GM12878 (cell line): ENCODE measurements around the gene EEIG2. TPM values are rescaled to one million over a fixed set of nuclear protein-coding genes. Genes with fewer than 3 reads are reported as not detected.

Experiments used
- ATAC-seq: fragments of 200-7000 bp; cut with Tn5 transposase; 3 replicates; pipeline ENCODE4 v1.9.1; 2020; ENCODE audit warnings: mild to moderate bottlenecking, moderate library complexity
- BruUV-seq: library from RNA; stranded (reverse); fragments of 400-500 nt; replicated peaks from 2 replicates; lab custom pipeline; 2021; lab: Mats Ljungman, UMichigan
- CTCF ChIA-PET: fragments of 300-600 bp; sonication (Branson Sonifier 250); formaldehyde crosslinking; extraction: SDS; loops from one replicate; lab custom pipeline; 2021; ENCODE audit warnings: inconsistent platforms; lab: Yijun Ruan, JAX
- POLR2A ChIA-PET: fragments of 350-600 bp; formaldehyde crosslinking; extraction: SDS; loops from one replicate; lab custom pipeline; 2021; ENCODE audit warnings: inconsistent platforms; lab: Charles Lee
- RAD21 ChIA-PET: fragments of 300-600 bp; sonication (Branson Sonifier 250); formaldehyde crosslinking; loops from one replicate; lab custom pipeline; 2023; ENCODE audit warnings: antibody characterized with exemption; ENCODE audit not compliant: unreplicated experiment; lab: Charles Lee
- SMC1A ChIA-PET: fragments of 300-600 bp; sonication (Branson Sonifier 250); formaldehyde crosslinking; loops from one replicate; lab custom pipeline; 2023; ENCODE audit not compliant: unreplicated experiment, uncharacterized antibody; lab: Charles Lee
- DNase-seq: peaks from one replicate; pipeline ENCODE4 v3.0.0-alpha.2; 2011; ENCODE audit warnings: low read depth, low spot score
- FAIRE-seq: peaks from 3 replicates; lab custom pipeline; 2011; peaks lifted over from hg19 to GRCh38; lab: Jason Lieb, UNC
- H2AFZ ChIP-seq: 2 replicates; pipeline ENCODE4 v1.6.0; 2011; ENCODE audit warnings: low read depth, low read length, control low read depth; ENCODE audit not compliant: control insufficient read depth
- H3K27ac ChIP-seq: 2 replicates; pipeline ENCODE4 v1.5.1; 2011; ENCODE audit warnings: control low read depth; ENCODE audit not compliant: control insufficient read depth, insufficient read depth
- H3K27me3 ChIP-seq, 2 experiments: replicated peaks in 1 of 2; 2 replicates each; pipeline versions ENCODE4 v1.6.0 to v1.6.1; 2011; ENCODE audit warnings: low read length in 1 of 2; ENCODE audit not compliant: control insufficient read depth in 2 of 2, insufficient read depth in 2 of 2
- H3K36me3 ChIP-seq, 2 experiments: 2 replicates each; pipeline ENCODE4 v1.5.1; 2011; ENCODE audit warnings: low read length in 1 of 2; ENCODE audit not compliant: control insufficient read depth in 2 of 2, insufficient read depth in 2 of 2
- H3K4me1 ChIP-seq: 2 replicates; pipeline ENCODE4 v1.6.1; 2011; ENCODE audit warnings: mild to moderate bottlenecking, low read length, moderate library complexity, mixed read lengths; ENCODE audit not compliant: control insufficient read depth, insufficient read depth
- H3K4me2 ChIP-seq: 2 replicates; pipeline ENCODE4 v1.6.0; 2011; ENCODE audit warnings: control low read depth; ENCODE audit not compliant: control insufficient read depth, insufficient read depth
- H3K4me3 ChIP-seq: fragments of 200-600 bp; sonication (generic); 2 replicates; pipeline ENCODE4 v1.5.1; 2016
- H3K79me2 ChIP-seq: 2 replicates; pipeline ENCODE4 v1.6.0; 2011; ENCODE audit warnings: low read length; ENCODE audit not compliant: control insufficient read depth, insufficient read depth
- H3K9ac ChIP-seq: 2 replicates; pipeline ENCODE4 v1.8.0; 2011; ENCODE audit warnings: low read length, control low read depth, mixed read lengths; ENCODE audit not compliant: control insufficient read depth, insufficient read depth
- H3K9me3 ChIP-seq: replicated peaks from 3 replicates; pipeline ENCODE4 v1.5.1; 2011; ENCODE audit warnings: mild to moderate bottlenecking, low read length; ENCODE audit not compliant: control insufficient read depth, insufficient read depth
- H4K20me1 ChIP-seq: 2 replicates; pipeline ENCODE4 v1.6.0; 2011; ENCODE audit not compliant: control insufficient read depth, insufficient read depth
- ATF7 ChIP-seq: fragments of 450-650 bp; IDR thresholded peaks from 2 replicates; pipeline ENCODE4 v1.6.1; 2016; ENCODE audit warnings: low read depth, mild to moderate bottlenecking
- EGR1 ChIP-seq, 2 experiments: IDR thresholded peaks; 1 replicate in 1 of 2; 2 replicates in 1 of 2; pipeline ENCODE4 v1.6.1; 2011 to 2012; ENCODE audit warnings: low read depth in 2 of 2, low read length in 2 of 2, borderline replicate concordance in 1 of 2, mild to moderate bottlenecking in 1 of 2, moderate library complexity in 1 of 2
- HDAC2 ChIP-seq: fragments of 200-600 bp; sonication (generic); IDR thresholded peaks from 2 replicates; pipeline ENCODE4 v1.6.1; 2017
- SPI1 ChIP-seq: IDR thresholded peaks from 2 replicates; pipeline ENCODE4 v1.6.1; 2011; ENCODE audit warnings: low read depth, mild to moderate bottlenecking, low read length, moderate library complexity, borderline replicate concordance; ENCODE audit not compliant: insufficient read depth
- SUPT20H ChIP-seq: IDR thresholded peaks from 2 replicates; pipeline ENCODE4 v1.6.1; 2011; ENCODE audit warnings: low read depth, mild to moderate bottlenecking, low read length, moderate library complexity, borderline replicate concordance; ENCODE audit not compliant: control insufficient read depth
- TAF1 ChIP-seq: IDR thresholded peaks from 2 replicates; pipeline ENCODE4 v1.6.1; 2011; ENCODE audit warnings: mild to moderate bottlenecking, low read depth, low read length, borderline replicate concordance
- WRNIP1 ChIP-seq: IDR thresholded peaks from 2 replicates; pipeline ENCODE4 v1.6.1; 2011; ENCODE audit warnings: low read depth, low read length, improper control_type of control experiment, borderline replicate concordance
- in situ Hi-C: fragments of 300-500 bp; cut with MboI; formaldehyde crosslinking; loops from 9 replicates; pipeline ENCODE4 v1.14.3; 2018; ENCODE audit warnings: mixed read lengths
- intact Hi-C: fragments of 100-400 bp; cut with micrococcal nuclease; formaldehyde crosslinking; loops from one replicate; pipeline ENCODE4 v1.14.2; 2022; ENCODE audit not compliant: unreplicated experiment
- polyA plus RNA-seq, 11 experiments: library from polyadenylated mRNA; depleted of rRNA in 4 of 11; unstranded in 6 of 11; stranded (reverse) in 5 of 11; fragments of >200 nt; fragmentation: Nextera tagmentation in 4 of 11; fragmentation: Illumina TruSeq in 1 of 11; extraction: Ambion mirVana in 4 of 11; extraction: Trizol in 1 of 11; gene quantifications; 1 replicate in 1 of 11; 2 replicates in 10 of 11; pipeline versions ENCODE4 v1.2.1 to v1.2.3, GENCODE V29; 2011 to 2016; ENCODE audit warnings: inconsistent platforms in 2 of 11, missing spikeins in 2 of 11, low read depth in 1 of 11
- total RNA-seq, 4 experiments: library from RNA; depleted of rRNA in 3 of 4; stranded (reverse); fragments of >200 nt in 3 of 4; fragmentation: Illumina TruSeq in 1 of 4; extraction: Trizol in 1 of 4; gene quantifications; 2 replicates each; pipeline versions ENCODE4 v1.2.1 to v1.2.3, GENCODE V29; 2013 to 2021
- TF ChIP-seq, protein P1 (sequence below): fragments of 450-650 bp; formaldehyde crosslinking; IDR thresholded peaks from 2 replicates; pipeline ENCODE4 v1.5.0; 2022; ENCODE audit warnings: mild to moderate bottlenecking, missing genetic modification characterization
- TF ChIP-seq, protein P2 (sequence below): IDR thresholded peaks from 2 replicates; pipeline ENCODE4 v1.6.1; 2012; ENCODE audit warnings: mild to moderate bottlenecking, low read depth, low read length

EEIG2 gene
- total and polyA plus RNA-seq, 10 of the 15 experiments (the other 5 are each of a cell fraction or from before 2014, with no cell fraction given): 1.4 to 17.2 (median 9.8) TPM

DNA sequence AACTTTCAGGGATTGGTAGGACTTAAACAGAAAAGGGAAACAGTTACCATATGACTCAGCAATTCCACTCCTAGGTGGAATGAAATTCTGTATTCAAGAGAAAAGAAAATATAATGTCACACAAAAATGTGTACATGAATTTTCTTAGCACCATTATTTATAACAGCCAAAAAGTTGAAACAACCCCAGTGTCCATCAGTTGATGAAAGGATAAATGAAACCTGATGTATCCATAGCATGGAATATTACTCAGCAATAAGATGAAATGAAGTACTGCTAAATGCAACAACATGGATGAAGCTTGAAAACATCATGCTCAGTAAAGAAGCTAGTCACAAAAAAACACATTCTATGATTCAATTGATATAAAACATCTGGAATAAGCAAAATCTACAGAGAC is 15.5 kb downstream of the EEIG2 start:
- FAIRE-seq: no peak
- ChIA-PET POLR2A (no interaction called here), CTCF (interaction anchor here (1.3 to 1.9 kb wide), 3 partner anchors 15 to 68 kb away, joined by 3 to 5 read pairs (median 5); partner anchors contain the start of gene EEIG2), SMC1A (interaction anchor here (0.5 to 1.6 kb wide), 6 partner anchors 13 to 749 kb away, joined by 3 read pairs; no protein-coding TSS in a partner anchor), RAD21 (no interaction called here)
- H3K27ac ChIP-seq: no peak overlapping the region
- H3K79me2 ChIP-seq: no peaks in the 10 kb centered on the region
- H3K9ac ChIP-seq: no peak overlapping the region
- H3K4me2 ChIP-seq: no peak overlapping the region
- intact Hi-C loops (no loop called here), in situ Hi-C loops (no loop called here)
- no peak for ATAC-seq
- no peaks in the 10 kb centered on the region for H3K4me1 ChIP-seq
- no peak overlapping the region for H2AFZ ChIP-seq
- H3K9me3 ChIP-seq: peaks cover 2% of the 10 kb centered on the region; the same call in 2 of the 3 replicates
- no TSS peak for BruUV-seq
- TF ChIP-seq SPI1 (no peak), TAF1 (no peak), HDAC2 (no peak), WRNIP1 (no peak), EGR1 (IDR thresholded peaks at IDR 0.05; ENCODE audit: borderline replicate concordance in 1 of 2, low read depth in 2 of 2, low read length in 2 of 2) (no peak), ATF7 (no peak), SUPT20H (no peak)
- TF ChIP-seq, protein P1, sequence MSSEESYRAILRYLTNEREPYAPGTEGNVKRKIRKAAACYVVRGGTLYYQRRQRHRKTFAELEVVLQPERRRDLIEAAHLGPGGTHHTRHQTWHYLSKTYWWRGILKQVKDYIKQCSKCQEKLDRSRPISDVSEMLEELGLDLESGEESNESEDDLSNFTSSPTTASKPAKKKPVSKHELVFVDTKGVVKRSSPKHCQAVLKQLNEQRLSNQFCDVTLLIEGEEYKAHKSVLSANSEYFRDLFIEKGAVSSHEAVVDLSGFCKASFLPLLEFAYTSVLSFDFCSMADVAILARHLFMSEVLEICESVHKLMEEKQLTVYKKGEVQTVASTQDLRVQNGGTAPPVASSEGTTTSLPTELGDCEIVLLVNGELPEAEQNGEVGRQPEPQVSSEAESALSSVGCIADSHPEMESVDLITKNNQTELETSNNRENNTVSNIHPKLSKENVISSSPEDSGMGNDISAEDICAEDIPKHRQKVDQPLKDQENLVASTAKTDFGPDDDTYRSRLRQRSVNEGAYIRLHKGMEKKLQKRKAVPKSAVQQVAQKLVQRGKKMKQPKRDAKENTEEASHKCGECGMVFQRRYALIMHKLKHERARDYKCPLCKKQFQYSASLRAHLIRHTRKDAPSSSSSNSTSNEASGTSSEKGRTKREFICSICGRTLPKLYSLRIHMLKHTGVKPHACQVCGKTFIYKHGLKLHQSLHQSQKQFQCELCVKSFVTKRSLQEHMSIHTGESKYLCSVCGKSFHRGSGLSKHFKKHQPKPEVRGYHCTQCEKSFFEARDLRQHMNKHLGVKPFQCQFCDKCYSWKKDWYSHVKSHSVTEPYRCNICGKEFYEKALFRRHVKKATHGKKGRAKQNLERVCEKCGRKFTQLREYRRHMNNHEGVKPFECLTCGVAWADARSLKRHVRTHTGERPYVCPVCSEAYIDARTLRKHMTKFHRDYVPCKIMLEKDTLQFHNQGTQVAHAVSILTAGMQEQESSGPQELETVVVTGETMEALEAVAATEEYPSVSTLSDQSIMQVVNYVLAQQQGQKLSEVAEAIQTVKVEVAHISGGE (CRISPR knock-in tag): no peak
- TF ChIP-seq, protein P2, sequence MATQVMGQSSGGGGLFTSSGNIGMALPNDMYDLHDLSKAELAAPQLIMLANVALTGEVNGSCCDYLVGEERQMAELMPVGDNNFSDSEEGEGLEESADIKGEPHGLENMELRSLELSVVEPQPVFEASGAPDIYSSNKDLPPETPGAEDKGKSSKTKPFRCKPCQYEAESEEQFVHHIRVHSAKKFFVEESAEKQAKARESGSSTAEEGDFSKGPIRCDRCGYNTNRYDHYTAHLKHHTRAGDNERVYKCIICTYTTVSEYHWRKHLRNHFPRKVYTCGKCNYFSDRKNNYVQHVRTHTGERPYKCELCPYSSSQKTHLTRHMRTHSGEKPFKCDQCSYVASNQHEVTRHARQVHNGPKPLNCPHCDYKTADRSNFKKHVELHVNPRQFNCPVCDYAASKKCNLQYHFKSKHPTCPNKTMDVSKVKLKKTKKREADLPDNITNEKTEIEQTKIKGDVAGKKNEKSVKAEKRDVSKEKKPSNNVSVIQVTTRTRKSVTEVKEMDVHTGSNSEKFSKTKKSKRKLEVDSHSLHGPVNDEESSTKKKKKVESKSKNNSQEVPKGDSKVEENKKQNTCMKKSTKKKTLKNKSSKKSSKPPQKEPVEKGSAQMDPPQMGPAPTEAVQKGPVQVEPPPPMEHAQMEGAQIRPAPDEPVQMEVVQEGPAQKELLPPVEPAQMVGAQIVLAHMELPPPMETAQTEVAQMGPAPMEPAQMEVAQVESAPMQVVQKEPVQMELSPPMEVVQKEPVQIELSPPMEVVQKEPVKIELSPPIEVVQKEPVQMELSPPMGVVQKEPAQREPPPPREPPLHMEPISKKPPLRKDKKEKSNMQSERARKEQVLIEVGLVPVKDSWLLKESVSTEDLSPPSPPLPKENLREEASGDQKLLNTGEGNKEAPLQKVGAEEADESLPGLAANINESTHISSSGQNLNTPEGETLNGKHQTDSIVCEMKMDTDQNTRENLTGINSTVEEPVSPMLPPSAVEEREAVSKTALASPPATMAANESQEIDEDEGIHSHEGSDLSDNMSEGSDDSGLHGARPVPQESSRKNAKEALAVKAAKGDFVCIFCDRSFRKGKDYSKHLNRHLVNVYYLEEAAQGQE: no peak
- H3K27me3 ChIP-seq: no peaks in the 10 kb centered on the region
- no peak for DNase-seq
- H4K20me1 ChIP-seq: no peaks in the 10 kb centered on the region
- H3K4me3 ChIP-seq: no peak overlapping the region
- H3K36me3 ChIP-seq: no peaks in the 10 kb centered on the region
